GM12892 (cell line): ENCODE data around the gene UNKL.
"Not testable (repeated sequence)": the region's sequence is repeated elsewhere in the genome, so short reads cannot be mapped to it uniquely, and the experiment has no call there.

ENCODE experiments used
- DNase-seq: peaks from one replicate; pipeline ENCODE4 v3.0.0; 2011; ENCODE audit not compliant: insufficient read length
- FAIRE-seq: peaks from 2 replicates; lab custom pipeline; 2011; peaks lifted over from hg19 to GRCh38; lab: Jason Lieb, UNC
- POLR2A ChIP-seq: IDR thresholded peaks from 2 replicates; pipeline ENCODE4 v1.6.1; 2011; ENCODE audit warnings: low read depth, low read length, control low read depth
- POLR2AphosphoS5 ChIP-seq: IDR thresholded peaks from 2 replicates; pipeline ENCODE4 v1.6.1; 2011; ENCODE audit warnings: low read depth, low read length, control low read depth
- TAF1 ChIP-seq: IDR thresholded peaks from 2 replicates; pipeline ENCODE4 v1.6.1; 2011; ENCODE audit warnings: low read depth, mild to moderate bottlenecking, control low read depth, low read length, borderline replicate concordance

UNKL gene

DNA sequence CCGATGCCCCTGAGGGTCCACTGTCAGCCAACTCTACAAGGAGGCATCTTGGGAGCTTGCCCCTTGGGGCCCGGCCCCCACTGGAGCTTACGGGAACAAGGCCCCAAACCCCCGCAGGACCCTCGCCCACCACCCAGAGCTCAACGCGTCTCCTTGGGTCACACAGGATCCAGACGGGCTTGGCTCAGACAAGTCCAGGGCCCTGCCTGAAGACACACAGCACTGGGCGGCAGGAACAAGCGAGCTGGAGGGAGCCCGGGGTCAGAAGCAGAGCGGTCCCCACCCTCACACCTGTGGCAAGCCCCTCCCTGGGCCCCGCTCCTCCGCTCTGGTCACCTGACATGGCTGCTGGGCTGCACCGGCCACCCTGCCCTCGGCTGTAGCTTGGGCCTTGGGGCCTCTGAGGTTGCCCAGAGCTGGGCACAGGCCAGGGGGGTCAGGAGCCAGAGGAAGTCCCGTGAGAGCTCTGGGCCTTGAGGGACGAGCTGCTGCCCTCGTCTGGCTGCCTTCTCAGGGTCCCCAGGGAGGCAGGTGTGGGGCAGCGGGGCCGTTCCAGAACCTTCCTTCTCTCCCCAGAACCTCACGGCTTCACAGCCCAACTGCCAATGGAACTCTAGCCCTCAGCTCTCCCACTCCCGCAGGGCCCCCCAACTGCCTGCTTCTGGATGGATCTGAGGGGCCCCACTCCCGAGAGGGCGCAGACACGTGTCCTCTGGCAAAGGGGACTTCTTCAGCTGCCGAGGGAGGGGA lies 29.7 kb upstream of the UNKL start, which contains the start of gene CCDC154:
Gene CCDC154, minus strand, starts transcription at position 577 of the 750 bp plus-strand sequence. Its CDS starts 234 bp downstream, at position 343.
- TF ChIP-seq TAF1 (no peak), POLR2AphosphoS5 (no peak), POLR2A (no peak)
- DNase-seq (no peak), FAIRE-seq (no peak)

DNA sequence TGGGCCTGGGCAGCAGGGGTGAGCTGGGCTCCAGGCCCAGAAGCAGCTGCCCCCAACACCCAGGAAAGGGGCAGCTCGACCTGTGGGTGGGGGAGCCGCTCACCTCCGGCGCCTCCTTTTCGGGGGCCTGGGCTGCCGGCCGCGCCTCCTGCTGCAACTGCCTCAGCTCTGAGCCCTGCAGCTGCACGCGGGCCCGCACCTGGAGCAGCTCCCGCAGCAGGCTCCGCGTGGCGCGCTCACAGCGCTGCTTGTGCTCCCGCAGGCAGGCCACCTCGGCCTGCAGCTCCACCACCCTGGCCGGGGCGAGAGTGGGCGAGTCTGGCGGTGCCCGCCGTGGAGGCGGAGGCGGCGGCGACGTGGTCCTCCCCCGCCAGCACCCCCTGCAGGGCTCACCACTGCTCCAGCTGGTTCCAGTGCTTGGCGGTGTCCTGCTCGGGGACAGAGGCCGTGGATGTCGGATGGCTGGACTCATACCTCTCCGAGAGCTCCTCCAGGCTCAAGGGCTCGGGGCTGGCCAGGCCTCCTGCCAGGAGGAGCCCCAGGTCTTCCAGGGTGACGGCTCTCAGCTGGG lies 29.0 kb upstream of the UNKL start:
- FAIRE-seq (no peak), DNase-seq (no peak)
- TF ChIP-seq POLR2A: no peak
- no peak for TF ChIP-seq POLR2AphosphoS5
- TF ChIP-seq TAF1: no peak

DNA sequence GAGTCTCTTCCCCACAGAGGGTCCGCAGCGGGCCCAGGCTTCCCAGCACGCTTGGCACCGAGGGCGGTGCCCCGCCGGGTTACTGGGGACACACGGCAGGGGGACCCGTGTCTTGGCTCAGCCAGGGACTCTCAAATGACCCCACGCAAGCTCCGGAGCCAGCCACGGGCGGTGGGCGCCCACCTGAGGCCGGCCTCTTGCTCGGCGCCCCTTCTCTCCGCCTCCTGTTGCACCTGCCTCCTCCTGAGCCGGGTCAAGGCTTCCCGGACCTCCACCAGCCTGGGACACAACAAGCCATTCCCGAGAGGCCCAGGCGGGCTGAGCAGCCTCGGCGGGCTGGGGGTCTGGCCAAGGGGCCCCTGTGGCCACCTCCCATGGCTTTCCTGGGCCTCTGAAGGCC lies 28.2 kb upstream of the UNKL start:
- TF ChIP-seq TAF1: no peak
- TF ChIP-seq POLR2A: no peak
- no peak for TF ChIP-seq POLR2AphosphoS5
- FAIRE-seq (no peak), DNase-seq (no peak)

DNA sequence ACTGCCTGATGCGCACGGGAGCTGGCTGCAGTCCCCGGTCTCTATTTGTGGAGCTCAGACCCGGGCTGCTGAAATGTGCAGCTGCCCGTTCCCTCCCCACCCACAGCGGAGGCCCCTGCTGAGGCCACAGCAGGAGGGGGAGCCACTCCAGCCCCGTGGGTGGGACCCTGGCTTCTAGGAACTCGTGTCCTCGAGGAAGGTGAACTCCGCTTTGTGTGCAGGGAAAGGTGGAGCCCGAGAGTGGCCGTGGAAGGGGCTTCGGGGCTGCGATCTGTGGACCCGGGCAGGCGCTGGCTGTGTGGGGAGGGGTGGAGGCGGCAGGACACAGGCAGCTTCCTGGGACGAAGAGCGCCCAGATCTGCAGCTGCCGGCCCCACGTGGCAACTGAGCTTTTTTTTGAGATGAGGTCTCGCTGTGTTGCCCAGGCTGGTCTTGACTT lies 26.9 kb upstream of the UNKL start:
- no peak for DNase-seq
- no peak for TF ChIP-seq POLR2AphosphoS5
- TF ChIP-seq POLR2A: no peak
- no peak for TF ChIP-seq TAF1
- no peak for FAIRE-seq

DNA sequence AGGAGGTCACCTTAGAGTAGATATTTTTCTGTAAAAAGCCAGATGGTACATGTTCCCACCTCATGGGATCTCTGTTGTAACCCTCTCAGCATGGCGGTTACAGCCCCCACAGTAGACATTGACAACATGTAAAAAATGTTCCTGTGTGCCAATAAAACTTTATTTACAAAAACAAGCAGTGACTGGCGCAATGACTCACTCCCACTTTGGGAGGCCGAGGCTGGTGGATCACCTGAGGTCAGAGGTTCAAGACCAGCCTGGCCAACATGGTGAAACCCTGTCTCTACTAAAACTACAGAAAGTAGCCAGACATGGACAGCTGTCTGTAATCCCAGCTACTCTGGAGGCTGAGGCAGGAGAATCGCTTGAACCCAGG lies 25.2 kb upstream of the UNKL start:
- not testable (repeated sequence) for DNase-seq, FAIRE-seq

DNA sequence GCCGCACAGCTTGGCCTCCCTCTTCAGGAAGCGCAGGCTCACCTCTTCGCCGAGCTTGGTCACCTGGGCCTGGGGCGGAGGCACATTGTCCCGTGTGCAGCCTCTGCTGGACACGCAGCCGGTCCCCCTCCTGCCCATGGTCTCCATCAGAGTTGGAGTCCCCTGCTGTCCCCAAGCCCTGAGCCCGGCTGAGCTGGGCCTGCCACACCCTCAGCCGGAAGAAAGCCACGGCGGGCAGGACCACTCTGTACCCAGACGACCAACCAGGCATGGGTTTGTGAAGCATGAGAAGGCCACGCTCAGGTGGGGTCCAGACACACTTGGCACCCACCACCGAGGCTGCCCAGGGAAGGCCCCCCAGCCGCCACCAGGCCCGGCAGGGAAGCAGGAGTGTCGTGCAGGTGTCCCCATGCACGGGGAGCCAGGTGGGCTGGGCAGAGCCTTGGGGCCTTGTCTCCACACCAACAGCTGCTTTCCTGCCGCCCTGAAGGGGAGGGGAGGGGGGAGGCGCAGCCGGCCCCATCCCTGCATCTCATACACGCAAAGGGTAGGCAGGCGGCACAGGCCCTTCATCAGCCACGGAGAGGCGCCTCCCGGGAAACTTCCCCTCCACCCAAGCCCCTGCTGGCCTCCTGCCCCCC lies 24.7 kb upstream of the UNKL start:
- FAIRE-seq (no peak), DNase-seq (no peak)
- TF ChIP-seq POLR2AphosphoS5 (no peak), POLR2A (no peak), TAF1 (no peak)

DNA sequence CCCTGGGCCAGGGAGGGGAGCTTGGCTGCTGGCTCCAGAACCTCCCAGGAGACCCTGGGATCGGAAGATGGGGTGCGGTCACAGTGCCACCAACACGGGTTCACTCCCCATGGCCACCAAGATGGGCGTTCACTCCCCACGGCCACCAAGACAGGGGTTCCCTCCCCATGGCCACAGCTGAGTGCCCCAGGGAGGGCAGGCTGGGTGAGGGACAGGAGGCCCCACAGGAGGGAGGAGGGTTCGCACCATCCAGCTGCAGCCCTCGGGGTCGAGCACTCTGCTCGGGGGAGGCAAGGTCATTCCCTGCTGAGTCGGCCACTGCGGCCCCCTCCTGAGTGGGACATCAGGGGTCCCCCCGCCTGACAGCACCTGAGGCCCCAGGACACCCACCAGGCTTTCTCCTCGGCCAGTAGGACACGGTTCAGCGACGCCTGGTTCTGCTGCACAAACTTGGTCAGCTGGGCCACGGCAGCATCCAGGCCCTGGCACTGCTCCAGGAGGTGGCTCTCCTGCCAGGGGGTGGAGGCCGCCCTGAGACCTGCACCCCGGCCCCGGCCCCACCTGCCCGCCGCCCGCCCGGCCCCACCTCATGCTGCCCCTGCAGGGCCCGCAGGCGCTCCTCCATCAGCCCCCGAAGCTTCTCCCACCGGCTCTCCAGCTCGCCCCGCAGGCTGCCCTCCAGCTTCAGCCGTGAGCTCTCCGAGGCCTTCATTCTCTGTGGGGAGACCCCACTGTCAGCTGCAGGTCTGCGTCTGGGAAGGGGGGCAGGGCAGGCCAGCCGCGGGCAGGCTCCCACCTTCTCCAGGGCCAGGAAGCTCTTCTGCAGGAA lies 23.9 kb upstream of the UNKL start:
- FAIRE-seq: no peak
- no peak for TF ChIP-seq POLR2AphosphoS5

DNA sequence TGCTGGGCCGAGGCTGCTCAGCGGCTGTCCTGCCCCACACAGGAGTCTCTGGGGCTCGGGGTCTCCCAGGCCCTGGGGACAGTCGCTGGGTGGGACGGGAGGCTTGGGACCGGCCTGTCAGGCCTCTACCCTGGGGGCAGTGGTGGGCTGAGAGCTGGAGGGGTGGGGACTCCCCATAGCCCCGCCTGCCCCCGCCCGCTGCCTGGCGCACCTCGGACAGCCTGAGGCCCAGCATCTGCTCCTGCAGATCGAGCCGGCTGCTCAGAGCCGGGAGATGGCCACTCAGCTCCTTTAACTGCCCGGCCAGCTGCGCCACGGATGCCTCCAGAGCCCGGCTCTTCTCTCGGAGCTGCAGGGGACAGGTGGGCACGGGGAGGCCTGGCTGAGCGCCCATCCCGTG lies 23.1 kb upstream of the UNKL start:
- FAIRE-seq (no peak), DNase-seq (no peak)
- TF ChIP-seq POLR2A (no peak), POLR2AphosphoS5 (no peak), TAF1 (no peak)

More for the DNA sequence above, 23.9 kb upstream of the UNKL start:
- DNase-seq: no peak

DNA sequence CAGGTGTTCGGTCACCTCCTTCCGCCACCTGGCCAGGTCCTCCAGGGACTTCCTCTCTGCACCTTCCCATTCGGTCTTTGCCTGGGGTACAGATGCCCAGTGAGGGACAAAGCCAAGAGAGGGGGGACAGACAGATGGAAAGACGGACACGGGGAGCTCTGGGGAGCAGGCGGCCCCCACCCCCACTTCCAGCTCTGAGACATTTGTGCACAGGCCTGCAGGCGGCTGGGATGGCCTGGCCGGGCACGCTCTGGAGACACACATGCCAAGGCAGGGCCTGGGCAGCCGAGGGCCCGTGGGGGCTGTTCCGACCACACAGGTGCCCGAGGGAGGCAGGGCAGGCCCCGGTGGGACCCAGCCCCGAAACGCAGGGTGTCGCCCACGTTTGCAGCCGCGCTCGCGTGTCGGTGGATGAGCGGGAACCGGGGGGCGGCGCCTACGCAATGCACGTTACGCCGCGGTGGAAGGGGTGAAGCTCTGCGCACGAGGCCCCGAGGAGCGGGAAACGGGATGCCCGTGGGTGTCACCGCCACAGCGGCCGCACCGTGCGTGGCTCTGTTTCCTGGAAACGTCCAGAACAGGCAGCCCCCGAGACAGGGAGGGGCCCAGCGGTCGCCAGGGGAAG lies 22.3 kb upstream of the UNKL start:
- no peak for TF ChIP-seq POLR2AphosphoS5
- no peak for TF ChIP-seq POLR2A
- no peak for TF ChIP-seq TAF1
- no peak for FAIRE-seq
- no peak for DNase-seq

DNA sequence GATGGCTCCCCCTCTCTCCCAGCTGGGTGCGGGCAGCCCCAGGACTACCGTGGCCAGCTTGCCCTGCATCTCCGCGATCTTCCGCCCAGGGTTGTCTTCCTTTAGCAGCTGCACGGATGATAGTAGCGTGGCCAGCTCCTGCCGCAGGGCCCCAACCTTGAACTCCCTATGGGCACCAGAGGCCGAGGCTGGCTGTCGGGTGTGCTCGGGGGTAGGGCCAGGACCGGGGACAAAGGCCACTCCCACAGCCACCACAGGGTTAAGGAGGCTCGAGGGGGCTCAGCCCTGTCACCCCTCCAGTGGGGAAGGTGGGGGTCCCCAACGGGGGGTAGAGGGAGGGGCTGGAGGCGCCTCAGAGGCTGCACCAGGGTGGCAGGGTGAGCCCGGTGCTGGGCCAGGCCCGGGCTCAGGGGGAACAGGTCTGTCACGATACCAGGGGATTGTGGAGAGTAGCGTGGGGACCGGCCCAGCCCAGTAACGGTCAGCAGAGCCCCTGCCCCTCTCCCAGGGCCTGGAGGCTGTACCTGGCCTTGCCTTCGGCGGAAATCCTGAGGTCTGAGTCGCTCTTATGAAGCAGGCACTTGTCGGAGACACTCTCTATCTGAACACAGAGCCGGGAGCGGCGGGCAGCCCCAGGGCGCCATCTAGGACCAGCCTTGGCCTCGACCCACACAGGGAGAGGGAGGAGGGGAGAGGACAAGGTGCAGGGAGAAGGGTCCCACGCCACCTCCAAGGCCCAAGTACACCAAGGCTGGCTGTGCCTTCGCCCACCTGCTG lies 21.6 kb upstream of the UNKL start:
- DNase-seq (no peak), FAIRE-seq (no peak)
- no peak for TF ChIP-seq POLR2AphosphoS5
- no peak for TF ChIP-seq POLR2A
- no peak for TF ChIP-seq TAF1
